ENCODE results near the gene FAM120C. TPM values are rescaled to one million over a fixed set of nuclear protein-coding genes. Genes with fewer than 3 reads are reported as not detected.
A peak's percentile ranks its signal among the peaks of the same experiment; 100 is the strongest.

Gene FAM120C
- total RNA-seq, 4 donors from 2014 or later, result 4.6 to 7.7 (median 6.8) TPM

- Histone ChIP-seq H3K9me3 (no peaks in the 10 kb centered on the region), H3K36me3 (no peaks in the 10 kb centered on the region), H3K27ac (no peak overlapping the region), H3K27me3 (no peaks in the 10 kb centered on the region), H3K4me3 (no peak overlapping the region), H3K4me1 (no peaks in the 10 kb centered on the region)
- 83% methylated on average over 2 of the region's 2 CpGs; no CpG with 5 or more reads in 1 of the 2 donors for WGBS, 2 donors (ENCODE audit: low coverage in 1 of 2)
- ATAC-seq, result no peak
- TF ChIP-seq CTCF (IDR thresholded peaks at IDR 0.05) (no peak), POLR2A (IDR thresholded peaks at IDR 0.05) (no peak), EP300 (IDR thresholded peaks at IDR 0.05) (no peak), POLR2AphosphoS5 (IDR thresholded peaks at IDR 0.05) (no peak)
Measured at GRCh38 chrX:54063361-54063760, 119.7 kb downstream of the FAM120C start.

- Histone ChIP-seq H3K4me3 (no peak overlapping the region), H3K27me3 (no peaks in the 10 kb centered on the region), H3K4me1 (no peaks in the 10 kb centered on the region), H3K27ac (no peak overlapping the region), H3K36me3 (no peaks in the 10 kb centered on the region), H3K9me3 (no peaks in the 10 kb centered on the region)
- WGBS, 2 donors (ENCODE audit: low coverage in 1 of 2), result 17 to 20% methylated on average over 1 of the region's 3 CpGs
- no peak for TF ChIP-seq CTCF (IDR thresholded peaks at IDR 0.05)
- TF ChIP-seq POLR2AphosphoS5 (IDR thresholded peaks at IDR 0.05), result no peak
- no peak for TF ChIP-seq EP300 (IDR thresholded peaks at IDR 0.05)
- TF ChIP-seq POLR2A (IDR thresholded peaks at IDR 0.05), result no peak
- ATAC-seq, result no peak
Measured at GRCh38 chrX:54049801-54050200, 133.3 kb downstream of the FAM120C start.

GRCh38 chrX:54048412-54048811 is 134.6 kb downstream of the FAM120C start:
- H3K9me3 ChIP-seq, result no peaks in the 10 kb centered on the region
- no peak overlapping the region for H3K27ac ChIP-seq
- WGBS, 2 donors (ENCODE audit: low coverage in 1 of 2), result 43 to 60% methylated on average over 1 of the region's 1 CpG
- H3K36me3 ChIP-seq, result no peaks in the 10 kb centered on the region
- TF ChIP-seq CTCF (IDR thresholded peaks at IDR 0.05), result no peak
- no peak for TF ChIP-seq EP300 (IDR thresholded peaks at IDR 0.05)
- H3K4me3 ChIP-seq, result no peak overlapping the region
- no peaks in the 10 kb centered on the region for H3K27me3 ChIP-seq
- ATAC-seq, result no peak
- no peaks in the 10 kb centered on the region for H3K4me1 ChIP-seq

GRCh38 chrX:54045563-54046228 is 137.4 kb downstream of the FAM120C start:
- no peak for TF ChIP-seq POLR2AphosphoS5 (IDR thresholded peaks at IDR 0.05)
- no peak for TF ChIP-seq CTCF (IDR thresholded peaks at IDR 0.05)
- no peak for TF ChIP-seq POLR2A (IDR thresholded peaks at IDR 0.05)
- no peak for TF ChIP-seq EP300 (IDR thresholded peaks at IDR 0.05)
- WGBS, 2 donors (ENCODE audit: low coverage in 1 of 2), result 63 to 85% methylated on average over 4 to 11 of the region's 12 CpGs
- Histone ChIP-seq H3K4me3 (no peak overlapping the region), H3K9me3 (no peaks in the 10 kb centered on the region), H3K36me3 (peaks cover 0 to 10% of the 10 kb centered on the region in 2 donors), H3K27me3 (no peaks in the 10 kb centered on the region), H3K4me1 (peaks cover 0 to 8% (median 0%) of the 10 kb centered on the region in 3 donors), H3K27ac (no peak overlapping the region)
- no peak for ATAC-seq

GRCh38 chrX:54044877-54045338 is 138.1 kb downstream of the FAM120C start:
- peaks cover 0 to 8% (median 0%) of the 10 kb centered on the region in 3 donors for H3K4me1 ChIP-seq
- H3K27ac ChIP-seq, result peak overlapping the region; percentile 80 to 93 (median 92)
- TF ChIP-seq EP300 (IDR thresholded peaks at IDR 0.05) (no peak), CTCF (IDR thresholded peaks at IDR 0.05) (no peak), POLR2AphosphoS5 (IDR thresholded peaks at IDR 0.05) (no peak), POLR2A (IDR thresholded peaks at IDR 0.05) (no peak)
- WGBS, 2 donors (ENCODE audit: low coverage in 1 of 2), result 5 to 53% methylated on average over 4 to 5 of the region's 10 CpGs
- no peaks in the 10 kb centered on the region for H3K27me3 ChIP-seq
- peaks cover 0 to 18% of the 10 kb centered on the region in 2 donors for H3K36me3 ChIP-seq
- peak; percentile 0 for ATAC-seq
- H3K9me3 ChIP-seq, result no peaks in the 10 kb centered on the region
- H3K4me3 ChIP-seq, result peak overlapping the region; percentile 37 to 73

All from gastroesophageal sphincter (tissue), 4 donors.